KMS-11 (cell line): ENCODE data around the gene E4F1.

ENCODE experiments used
- H2AFZ ChIP-seq: fragments of 200-600 bp; sonication (generic); 2 replicates; pipeline ENCODE4 v1.6.1; 2016; ENCODE audit warnings: antibody characterized with exemption, mixed run types, low read depth
- H3K27ac ChIP-seq: fragments of 200-600 bp; sonication (generic); 2 replicates; pipeline ENCODE4 v1.6.1; 2016; ENCODE audit warnings: mild to moderate bottlenecking, mixed run types
- H3K27me3 ChIP-seq: fragments of 200-600 bp; sonication (generic); 2 replicates; pipeline ENCODE4 v1.6.1; 2017; ENCODE audit warnings: mild to moderate bottlenecking, low read depth, mixed run types, moderate library complexity; ENCODE audit not compliant: insufficient read depth
- H3K36me3 ChIP-seq: fragments of 200-600 bp; sonication (generic); 2 replicates; pipeline ENCODE4 v1.6.1; 2017; ENCODE audit warnings: mild to moderate bottlenecking, mixed run types; ENCODE audit not compliant: insufficient read depth
- H3K4me1 ChIP-seq: fragments of 200-600 bp; sonication (generic); 2 replicates; pipeline ENCODE4 v1.6.1; 2016; ENCODE audit warnings: mild to moderate bottlenecking, low read depth, mixed run types; ENCODE audit not compliant: poor library complexity, severe bottlenecking
- H3K4me2 ChIP-seq: fragments of 200-600 bp; sonication (generic); 2 replicates; pipeline ENCODE4 v1.7.0; 2016; ENCODE audit warnings: mild to moderate bottlenecking, mixed run types
- H3K4me3 ChIP-seq: fragments of 200-600 bp; sonication (generic); IDR thresholded peaks from 2 replicates; pipeline ENCODE4 v1.6.1; 2017; ENCODE audit warnings: low read depth, low read length, mixed read lengths; ENCODE audit not compliant: insufficient read depth
- H3K79me2 ChIP-seq: fragments of 200-600 bp; sonication (generic); 2 replicates; pipeline ENCODE4 v1.6.1; 2016; ENCODE audit warnings: low read depth, mixed run types; ENCODE audit not compliant: insufficient read depth
- H3K9ac ChIP-seq: fragments of 200-600 bp; sonication (generic); 2 replicates; pipeline ENCODE4 v1.6.1; 2016; ENCODE audit warnings: mild to moderate bottlenecking, mixed run types
- H4K20me1 ChIP-seq: fragments of 200-600 bp; sonication (generic); 2 replicates; pipeline ENCODE4 v1.6.1; 2016; ENCODE audit warnings: mild to moderate bottlenecking, mixed run types; ENCODE audit not compliant: insufficient read depth
- TF ChIP-seq, protein P1 (sequence below): fragments of 200-600 bp; sonication (generic); conservative IDR thresholded peaks from 2 replicates; pipeline ENCODE4 v1.6.1; 2017; ENCODE audit warnings: low read depth, mild to moderate bottlenecking, antibody characterized with exemption, low read length, moderate library complexity, mixed read lengths

The E4F1 gene

DNA sequence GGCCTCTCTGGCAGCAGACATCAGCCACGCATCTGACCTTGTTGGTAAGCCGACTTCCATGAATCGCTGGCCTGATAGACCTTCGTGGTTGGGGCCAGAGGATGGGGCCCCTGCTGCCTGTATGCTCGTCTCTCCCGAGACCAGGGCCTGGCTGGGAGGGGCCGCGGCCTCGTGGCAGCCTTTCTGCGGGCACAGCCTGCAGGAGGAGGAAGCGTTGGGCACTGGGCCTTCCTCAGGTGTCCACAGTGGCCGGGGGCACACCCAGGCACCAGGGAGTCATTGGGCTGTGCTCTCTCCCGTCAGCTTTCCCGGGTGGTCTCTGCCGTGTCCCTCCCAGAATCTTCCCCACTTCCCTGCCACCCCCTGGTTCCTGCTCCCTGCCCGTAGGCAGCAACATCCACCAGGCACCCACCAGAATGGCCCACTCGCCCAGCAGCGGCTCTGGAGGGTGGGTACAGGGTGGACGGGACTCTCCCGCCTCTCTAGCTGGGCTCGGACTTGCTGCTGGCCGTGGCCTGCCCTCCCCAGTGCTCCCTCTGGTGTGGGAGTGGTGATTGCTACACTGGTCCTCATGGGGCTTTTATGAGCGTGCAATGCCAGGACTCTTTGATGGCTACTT is 6.3 kb downstream of the E4F1 start:
- Histone ChIP-seq H3K4me2 (no peak overlapping the region), H4K20me1 (no peaks in the 10 kb centered on the region), H3K27ac (no peak overlapping the region), H2AFZ (no peak overlapping the region), H3K4me3 (no peak overlapping the region), H3K27me3 (no peaks in the 10 kb centered on the region), H3K9ac (no peak overlapping the region), H3K36me3 (no peaks in the 10 kb centered on the region), H3K79me2 (peaks cover 36% of the 10 kb centered on the region), H3K4me1 (peaks cover 5% of the 10 kb centered on the region)
- TF ChIP-seq, protein P1, sequence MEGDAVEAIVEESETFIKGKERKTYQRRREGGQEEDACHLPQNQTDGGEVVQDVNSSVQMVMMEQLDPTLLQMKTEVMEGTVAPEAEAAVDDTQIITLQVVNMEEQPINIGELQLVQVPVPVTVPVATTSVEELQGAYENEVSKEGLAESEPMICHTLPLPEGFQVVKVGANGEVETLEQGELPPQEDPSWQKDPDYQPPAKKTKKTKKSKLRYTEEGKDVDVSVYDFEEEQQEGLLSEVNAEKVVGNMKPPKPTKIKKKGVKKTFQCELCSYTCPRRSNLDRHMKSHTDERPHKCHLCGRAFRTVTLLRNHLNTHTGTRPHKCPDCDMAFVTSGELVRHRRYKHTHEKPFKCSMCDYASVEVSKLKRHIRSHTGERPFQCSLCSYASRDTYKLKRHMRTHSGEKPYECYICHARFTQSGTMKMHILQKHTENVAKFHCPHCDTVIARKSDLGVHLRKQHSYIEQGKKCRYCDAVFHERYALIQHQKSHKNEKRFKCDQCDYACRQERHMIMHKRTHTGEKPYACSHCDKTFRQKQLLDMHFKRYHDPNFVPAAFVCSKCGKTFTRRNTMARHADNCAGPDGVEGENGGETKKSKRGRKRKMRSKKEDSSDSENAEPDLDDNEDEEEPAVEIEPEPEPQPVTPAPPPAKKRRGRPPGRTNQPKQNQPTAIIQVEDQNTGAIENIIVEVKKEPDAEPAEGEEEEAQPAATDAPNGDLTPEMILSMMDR = no peak

DNA sequence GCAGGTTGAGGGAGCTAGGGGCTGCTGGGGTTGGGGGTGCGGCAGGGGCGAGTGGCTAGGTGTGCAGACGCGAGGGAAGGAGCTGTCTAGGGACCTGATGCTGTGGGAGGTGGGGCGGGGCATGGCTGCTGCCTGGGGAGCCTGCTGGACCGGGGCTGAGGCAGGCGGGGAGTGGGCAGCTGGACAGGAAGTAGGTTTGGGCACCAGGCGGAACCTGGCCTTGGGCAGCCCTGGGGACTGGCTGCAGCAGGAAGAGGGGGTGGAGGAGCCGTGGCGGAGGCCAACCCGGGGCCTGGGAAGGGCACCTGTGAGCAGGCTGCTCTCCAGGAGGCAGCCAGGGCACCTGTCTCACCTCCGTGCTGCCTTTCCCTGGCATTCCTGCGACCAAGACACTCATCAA is 7.0 kb downstream of the E4F1 start:
- no peak overlapping the region for H3K4me2 ChIP-seq
- no peak overlapping the region for H3K27ac ChIP-seq
- no peaks in the 10 kb centered on the region for H3K4me1 ChIP-seq
- 0 out of 2 replicates have a peak, but pooled peaks cover 3% of the 10 kb centered on the region for H3K36me3 ChIP-seq
- H3K9ac ChIP-seq = no peak overlapping the region
- no peak overlapping the region for H2AFZ ChIP-seq
- H3K4me3 ChIP-seq = no peak overlapping the region
- TF ChIP-seq, protein P1 = no peak
- no peaks in the 10 kb centered on the region for H3K27me3 ChIP-seq
- H3K79me2 ChIP-seq = peaks cover 29% of the 10 kb centered on the region; the same call in 1 of the 2 replicates
- no peaks in the 10 kb centered on the region for H4K20me1 ChIP-seq

DNA sequence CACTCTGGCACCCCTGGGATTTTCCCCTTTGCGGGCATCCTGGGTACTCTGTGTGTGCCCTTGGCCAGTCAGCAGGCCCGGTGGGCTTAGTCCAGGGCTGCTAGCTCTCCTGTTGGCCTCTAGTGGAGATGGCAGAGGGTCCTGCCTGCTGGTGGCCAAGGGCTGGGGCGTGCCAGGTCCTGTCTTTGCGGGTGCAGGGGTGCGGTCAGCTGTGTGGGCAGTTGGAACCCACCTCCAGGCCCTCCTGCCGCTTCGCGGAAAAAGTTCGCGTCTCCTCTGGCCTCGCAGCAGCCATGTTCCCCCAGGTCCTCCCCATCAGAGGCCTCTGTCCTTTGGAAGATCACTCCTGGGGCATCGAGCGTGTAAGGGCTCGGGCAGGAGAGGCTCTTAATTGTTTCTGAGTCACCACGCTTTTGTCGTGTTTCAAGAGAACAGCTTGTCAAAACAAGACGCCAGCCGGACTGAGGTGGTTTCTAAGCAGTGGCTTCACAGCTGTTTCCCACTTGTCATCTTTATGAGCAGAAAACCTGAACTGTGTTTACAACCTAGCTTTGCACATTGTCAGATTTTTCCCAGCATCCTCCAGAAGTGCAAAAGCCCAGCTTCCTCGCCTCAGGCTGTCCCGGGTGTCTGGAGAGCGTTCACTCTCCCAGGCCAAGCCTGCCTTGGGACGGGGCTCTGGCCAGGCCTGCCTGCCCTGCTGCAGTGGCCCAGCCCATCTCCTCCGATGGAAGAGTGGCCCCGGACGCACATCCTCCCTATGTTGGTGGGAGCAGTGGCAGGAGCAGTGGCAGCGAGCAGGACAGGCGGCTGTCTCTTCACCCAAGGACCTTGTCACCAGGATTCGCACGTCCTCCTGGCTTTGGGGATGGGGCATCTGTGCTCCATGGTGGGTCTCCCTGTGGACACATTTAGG is 7.9 kb downstream of the E4F1 start:
- no peak overlapping the region for H2AFZ ChIP-seq
- H3K4me2 ChIP-seq = no peak overlapping the region
- no peak overlapping the region for H3K4me3 ChIP-seq
- H4K20me1 ChIP-seq = no peaks in the 10 kb centered on the region
- peaks cover 20% of the 10 kb centered on the region; the same call in 1 of the 2 replicates for H3K79me2 ChIP-seq
- H3K27ac ChIP-seq = no peak overlapping the region
- no peaks in the 10 kb centered on the region for H3K27me3 ChIP-seq
- H3K4me1 ChIP-seq = no peaks in the 10 kb centered on the region
- TF ChIP-seq, protein P1 = no peak
- H3K9ac ChIP-seq = no peak overlapping the region
- 0 out of 2 replicates have a peak, but pooled peaks cover 4% of the 10 kb centered on the region for H3K36me3 ChIP-seq

DNA sequence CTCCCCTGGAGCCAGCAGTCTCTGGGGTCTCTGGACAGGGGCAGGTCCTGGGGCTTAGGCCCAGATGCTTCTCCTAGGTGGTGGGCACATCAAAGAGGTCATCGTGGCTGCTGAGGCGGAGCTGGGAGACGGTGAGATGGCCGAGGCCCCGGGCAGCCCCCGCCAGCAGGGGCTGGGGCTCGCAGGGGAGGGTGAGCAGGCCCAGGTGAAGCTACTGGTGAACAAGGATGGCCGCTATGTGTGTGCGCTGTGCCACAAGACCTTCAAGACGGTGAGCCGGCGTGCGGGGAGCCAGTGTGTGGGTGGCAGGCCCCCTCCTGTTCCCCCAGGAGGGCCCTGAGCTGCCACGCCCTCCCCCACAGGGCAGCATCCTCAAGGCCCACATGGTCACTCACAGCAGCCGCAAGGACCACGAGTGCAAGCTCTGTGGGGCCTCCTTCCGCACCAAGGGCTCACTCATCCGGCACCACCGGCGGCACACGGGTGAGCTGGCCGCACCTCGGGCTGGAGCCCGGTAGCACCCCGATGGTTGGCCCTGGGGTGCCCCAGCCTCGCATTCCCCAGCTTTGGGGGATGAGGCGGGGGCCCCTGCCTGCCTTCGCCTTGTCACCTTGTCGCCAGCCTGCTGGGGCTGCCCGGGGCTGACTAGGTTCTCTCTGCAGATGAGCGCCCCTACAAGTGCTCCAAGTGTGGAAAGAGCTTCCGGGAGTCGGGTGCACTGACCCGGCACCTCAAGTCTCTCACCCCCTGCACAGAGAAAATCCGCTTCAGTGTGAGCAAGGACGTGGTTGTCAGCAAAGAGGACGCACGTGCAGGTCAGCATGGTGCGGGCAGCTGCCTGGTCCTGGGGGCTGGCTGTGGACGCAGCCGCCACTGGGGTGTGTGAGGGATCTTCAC is 9.0 kb downstream of the E4F1 start:
- 0 out of 2 replicates have a peak, but pooled peaks cover 4% of the 10 kb centered on the region for H3K36me3 ChIP-seq
- TF ChIP-seq, protein P1 = no peak
- H3K9ac ChIP-seq = no peak overlapping the region
- peaks cover 10% of the 10 kb centered on the region; the same call in 1 of the 2 replicates for H3K79me2 ChIP-seq
- H3K4me3 ChIP-seq = no peak overlapping the region
- H3K27me3 ChIP-seq = no peaks in the 10 kb centered on the region
- H3K27ac ChIP-seq = no peak overlapping the region
- H3K4me1 ChIP-seq = no peaks in the 10 kb centered on the region
- no peaks in the 10 kb centered on the region for H4K20me1 ChIP-seq
- H3K4me2 ChIP-seq = no peak overlapping the region
- no peak overlapping the region for H2AFZ ChIP-seq
